Measurements from ENCODE around the gene SH3BGRL2. TPM values are rescaled to one million over a fixed set of nuclear protein-coding genes. Genes with fewer than 3 reads are reported as not detected.

The SH3BGRL2 gene
- total RNA-seq, 1 experiment from 2014 or later: 11.8 TPM

DNA sequence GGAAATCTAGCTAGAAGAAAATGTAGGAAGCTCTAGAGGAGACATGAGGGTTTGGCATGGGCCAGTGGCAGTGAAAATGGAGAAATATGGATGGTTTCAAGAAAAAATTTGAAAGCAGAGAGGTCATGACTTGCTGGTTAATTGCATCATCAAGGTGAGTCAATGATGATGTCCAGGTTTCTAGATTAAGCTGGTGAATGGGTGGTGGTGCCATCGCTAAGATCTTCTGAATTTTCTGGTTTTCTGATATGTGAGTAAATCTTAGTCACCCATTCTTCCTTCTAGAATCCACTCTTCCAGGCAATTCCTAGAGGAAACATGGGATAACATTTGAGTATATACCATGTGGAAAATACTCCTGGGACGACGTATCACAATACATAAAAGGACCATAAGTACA lies 25.0 kb downstream of the SH3BGRL2 start:
- no peak overlapping the region for H2BK15ac ChIP-seq (ENCODE audit: low read depth, low read length)
- Mint-ChIP-seq H3K27ac (no peak overlapping the region), H3K4me3 (no peak overlapping the region), H3K36me3 (ENCODE audit: insufficient read depth in 1 of 3, low read depth in 3 of 3) (peaks cover 3 to 10% (median 7%) of the 10 kb centered on the region in 3 experiments; a peak in 5 of 7 replicates), H3K9me3 (peaks cover 4 to 6% of the 10 kb centered on the region in 2 experiments; a peak in 4 of 5 replicates), H3K27me3 (ENCODE audit: low read depth) (no peaks in the 10 kb centered on the region), H3K4me1 (peaks cover 2 to 3% of the 10 kb centered on the region in 2 experiments; a peak in 2 of 4 replicates)
- no peak overlapping the region for H2AK5ac ChIP-seq (ENCODE audit: insufficient read length, low read length)
- H3K23ac ChIP-seq (ENCODE audit: insufficient read length, low read depth, low read length): no peak overlapping the region
- H3K4ac ChIP-seq (ENCODE audit: low read depth, low read length): no peak overlapping the region
- H3T11ph ChIP-seq (ENCODE audit: low read length): no peak overlapping the region
- H2BK12ac ChIP-seq (ENCODE audit: insufficient read length, low read depth, low read length): no peak overlapping the region
- no peak overlapping the region for H3K18ac ChIP-seq (ENCODE audit: insufficient read length, low read depth, low read length)
- no peak overlapping the region for H3K14ac ChIP-seq (ENCODE audit: insufficient read depth, low read length)
- TF ChIP-seq CTCF (conservative IDR thresholded peaks at IDR 0.05): no peak
- no peak overlapping the region for H2AFZ ChIP-seq (ENCODE audit: low read length)
- H3K9me3 ChIP-seq (ENCODE audit: control insufficient read depth, low read depth, low read length): no peaks in the 10 kb centered on the region
- H3K27me3 ChIP-seq (ENCODE audit: insufficient read depth, low read length): no peaks in the 10 kb centered on the region
- H3K23me2 ChIP-seq (ENCODE audit: insufficient read length, low read depth, low read length, poor library complexity, severe bottlenecking): no peaks in the 10 kb centered on the region
- no peaks in the 10 kb centered on the region for H4K20me1 ChIP-seq (ENCODE audit: control insufficient read depth, insufficient read depth, insufficient read length)
- H2BK120ac ChIP-seq (ENCODE audit: low read depth, low read length, poor library complexity, severe bottlenecking): no peak overlapping the region
- H3K9ac ChIP-seq (ENCODE audit: extremely low read depth, insufficient read length, low read length): no peak overlapping the region
- no peaks in the 10 kb centered on the region for H3K79me2 ChIP-seq (ENCODE audit: insufficient read depth, low read length)
- H2BK20ac ChIP-seq (ENCODE audit: low read depth, low read length, poor library complexity, severe bottlenecking): no peak overlapping the region
- H3K27ac ChIP-seq (ENCODE audit: insufficient read length, low read depth, low read length): no peak overlapping the region
- no peak overlapping the region for H3K56ac ChIP-seq (ENCODE audit: insufficient read length, low read depth, low read length)
- WGBS (ENCODE audit: extremely low coverage, insufficient read length, low lambda C conversion rate): no CpG with 5 or more reads among the region's 3 CpGs
- no peak for DNase-seq
- peaks cover 2% of the 10 kb centered on the region for H3K79me1 ChIP-seq (ENCODE audit: insufficient read depth, low read depth, low read length, poor library complexity, severe bottlenecking)
- no peak overlapping the region for H3K4me2 ChIP-seq (ENCODE audit: insufficient read depth, insufficient read length, low read length)
- H4K5ac ChIP-seq (ENCODE audit: insufficient read length, low read depth, low read length): no peak overlapping the region
- no peak overlapping the region for H4K8ac ChIP-seq (replicated peaks; ENCODE audit: insufficient read length, low read depth, low read length)
- H4K91ac ChIP-seq (ENCODE audit: insufficient read length, low read depth, low read length): no peak overlapping the region
- no peak overlapping the region for H2BK5ac ChIP-seq (ENCODE audit: insufficient read length, low read length)
- H3K4me1 ChIP-seq (ENCODE audit: insufficient read depth, low read length): no peaks in the 10 kb centered on the region; the same call in 1 of the 2 replicates

All from H9 (cell line).